Measurements from ENCODE around the gene ZNF354C.

GRCh38 chr5:179054876-179055275, 5.3 kb upstream of the ZNF354C start:
- TF ChIP-seq CTCF (IDR thresholded peaks at IDR 0.05; ENCODE audit: low read depth, low read length) (no peak), EZH2phosphoT487 (IDR thresholded peaks at IDR 0.05; ENCODE audit: low read depth) (no peak)

Data from OCI-LY3 (cell line).